OCI-LY3 (cell line): ENCODE measurements around the gene GABRG1.

Experiments
- H2AFZ ChIP-seq: fragments of 200-600, 300-600 bp; shearing (Covaris generic); 2 replicates; pipeline ENCODE4 v1.6.0; 2014; ENCODE audit warnings: antibody characterized with exemption, low read depth, low read length
- H3K27ac ChIP-seq: fragments of 200-600, 300-600 bp; sonication (generic); 2 replicates; pipeline ENCODE4 v1.5.1; 2014; ENCODE audit warnings: mild to moderate bottlenecking, low read length, moderate library complexity, mixed read lengths
- H3K27me3 ChIP-seq: fragments of 200-600, 300-600 bp; sonication (generic); 2 replicates; pipeline ENCODE4 v1.6.1; 2014; ENCODE audit warnings: low read depth, low read length, mixed read lengths
- H3K36me3 ChIP-seq: fragments of 200-600, 300-600 bp; sonication (generic); replicated peaks from 2 replicates; pipeline ENCODE3; 2014; ENCODE audit warnings: low read depth, low read length, mixed read lengths
- H3K4me1 ChIP-seq: fragments of 300-600, 200-600 bp; sonication (generic); 2 replicates; pipeline ENCODE4 v1.6.1; 2014; ENCODE audit warnings: low read length, mixed read lengths
- H3K4me2 ChIP-seq: fragments of 200-600, 300-600 bp; sonication (generic); 2 replicates; pipeline ENCODE4 v1.6.1; 2014; ENCODE audit warnings: low read length, mixed read lengths
- H3K4me3 ChIP-seq: fragments of 300-600, 200-600 bp; sonication (generic); 2 replicates; pipeline ENCODE4 v1.5.1; 2014; ENCODE audit warnings: antibody characterized with exemption, mild to moderate bottlenecking, low read length, moderate library complexity
- H3K79me2 ChIP-seq: fragments of 300-600, 200-600 bp; shearing (Covaris generic); 2 replicates; pipeline ENCODE4 v1.6.1; 2014; ENCODE audit warnings: mild to moderate bottlenecking, low read length, mixed read lengths
- H3K9ac ChIP-seq: fragments of 300-600, 200-600 bp; shearing (Covaris generic); 2 replicates; pipeline ENCODE4 v1.6.0; 2014; ENCODE audit warnings: mild to moderate bottlenecking, low read length, moderate library complexity
- H3K9me3 ChIP-seq: fragments of 200-600, 300-600 bp; shearing (Covaris generic); 2 replicates; pipeline ENCODE4 v1.6.1; 2014; ENCODE audit warnings: low read length, mixed read lengths; ENCODE audit not compliant: insufficient read depth
- H4K20me1 ChIP-seq: fragments of 200-600, 300-600 bp; sonication (generic); 2 replicates; pipeline ENCODE4 v1.6.1; 2016; ENCODE audit warnings: low read length, mixed read lengths; ENCODE audit not compliant: insufficient read depth
- EZH2phosphoT487 ChIP-seq: fragments of 200-600 bp; shearing (Covaris generic); IDR thresholded peaks from 2 replicates; pipeline ENCODE4 v1.6.1; 2018; ENCODE audit warnings: antibody characterized with exemption, mixed run types, low read depth
- TF ChIP-seq, protein P1 (sequence below): fragments of 200-600, 300-600 bp; sonication (generic); IDR thresholded peaks from 2 replicates; pipeline ENCODE4 v1.5.1; 2014; ENCODE audit warnings: antibody characterized with exemption, low read length, low read depth

GABRG1 gene

GRCh38 chr4:45987858-45988257, 136.0 kb downstream of the GABRG1 start:
- TF ChIP-seq, protein P1, sequence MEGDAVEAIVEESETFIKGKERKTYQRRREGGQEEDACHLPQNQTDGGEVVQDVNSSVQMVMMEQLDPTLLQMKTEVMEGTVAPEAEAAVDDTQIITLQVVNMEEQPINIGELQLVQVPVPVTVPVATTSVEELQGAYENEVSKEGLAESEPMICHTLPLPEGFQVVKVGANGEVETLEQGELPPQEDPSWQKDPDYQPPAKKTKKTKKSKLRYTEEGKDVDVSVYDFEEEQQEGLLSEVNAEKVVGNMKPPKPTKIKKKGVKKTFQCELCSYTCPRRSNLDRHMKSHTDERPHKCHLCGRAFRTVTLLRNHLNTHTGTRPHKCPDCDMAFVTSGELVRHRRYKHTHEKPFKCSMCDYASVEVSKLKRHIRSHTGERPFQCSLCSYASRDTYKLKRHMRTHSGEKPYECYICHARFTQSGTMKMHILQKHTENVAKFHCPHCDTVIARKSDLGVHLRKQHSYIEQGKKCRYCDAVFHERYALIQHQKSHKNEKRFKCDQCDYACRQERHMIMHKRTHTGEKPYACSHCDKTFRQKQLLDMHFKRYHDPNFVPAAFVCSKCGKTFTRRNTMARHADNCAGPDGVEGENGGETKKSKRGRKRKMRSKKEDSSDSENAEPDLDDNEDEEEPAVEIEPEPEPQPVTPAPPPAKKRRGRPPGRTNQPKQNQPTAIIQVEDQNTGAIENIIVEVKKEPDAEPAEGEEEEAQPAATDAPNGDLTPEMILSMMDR, result no peak
- no peak for TF ChIP-seq EZH2phosphoT487
- no peak overlapping the region for H2AFZ ChIP-seq
- H3K79me2 ChIP-seq, result no peaks in the 10 kb centered on the region
- H3K27me3 ChIP-seq, result no peaks in the 10 kb centered on the region
- no peaks in the 10 kb centered on the region for H3K9me3 ChIP-seq
- H3K4me3 ChIP-seq, result no peak overlapping the region
- no peak overlapping the region for H3K27ac ChIP-seq
- H3K4me1 ChIP-seq, result no peaks in the 10 kb centered on the region
- H3K4me2 ChIP-seq, result no peak overlapping the region
- H3K9ac ChIP-seq, result no peak overlapping the region
- H3K36me3 ChIP-seq, result no peaks in the 10 kb centered on the region
- H4K20me1 ChIP-seq, result no peaks in the 10 kb centered on the region
